IMR-90 (cell line): ENCODE results near the gene ZBTB25. TPM values are rescaled to one million over a fixed set of nuclear protein-coding genes. Genes with fewer than 3 reads are reported as not detected.

Experiments
- ATAC-seq: fragments of 200-7000 bp; cut with Tn5 transposase; 2 replicates; pipeline ENCODE4 v1.9.1; 2020; ENCODE audit warnings: low read depth, mild to moderate bottlenecking, moderate library complexity
- BruUV-seq: library from RNA; stranded (reverse); fragments of 400-500 nt; replicated peaks from 2 replicates; lab custom pipeline; 2021; lab: Mats Ljungman, UMichigan
- CTCF ChIA-PET: fragments of 300-600 bp; formaldehyde crosslinking; extraction: SDS; loops from one replicate; lab custom pipeline; 2021; ENCODE audit warnings: antibody characterized with exemption; lab: Yijun Ruan, JAX
- POLR2A ChIA-PET: fragments of 300-600 bp; sonication (Branson Sonifier 250); formaldehyde crosslinking; loops from one replicate; lab custom pipeline; 2022; ENCODE audit warnings: antibody characterized with exemption; ENCODE audit not compliant: unreplicated experiment; lab: Charles Lee
- DNase-seq: peaks from one replicate; pipeline ENCODE4 v3.0.0; 2013
- H2AFZ ChIP-seq: replicated peaks from 2 replicates; pipeline ENCODE3; 2013; ENCODE audit warnings: low read length, mild to moderate bottlenecking; ENCODE audit not compliant: poor library complexity
- H2AK5ac ChIP-seq: 2 replicates; pipeline ENCODE4 v1.6.1; 2013; ENCODE audit warnings: low read depth, low read length, inconsistent platforms
- H2AK9ac ChIP-seq: replicated peaks from 2 replicates; pipeline ENCODE3; 2013; ENCODE audit warnings: mild to moderate bottlenecking, low read depth, low read length, moderate library complexity; ENCODE audit not compliant: poor library complexity
- H2BK120ac ChIP-seq: 2 replicates; pipeline ENCODE4 v1.6.1; 2013; ENCODE audit warnings: low read depth, low read length, inconsistent platforms
- H2BK15ac ChIP-seq: 3 replicates; pipeline ENCODE4 v1.6.1; 2013; ENCODE audit warnings: low read depth, low read length, inconsistent platforms
- H2BK20ac ChIP-seq: 2 replicates; pipeline ENCODE4 v1.6.1; 2013; ENCODE audit warnings: low read depth, mild to moderate bottlenecking, inconsistent platforms, low read length, moderate library complexity
- H2BK5ac ChIP-seq: 2 replicates; pipeline ENCODE4 v1.6.1; 2013; ENCODE audit warnings: mild to moderate bottlenecking, low read depth, low read length, inconsistent platforms; ENCODE audit not compliant: poor library complexity, severe bottlenecking
- H3K14ac ChIP-seq: replicated peaks from 2 replicates; pipeline ENCODE4 v1.6.1; 2013; ENCODE audit warnings: low read depth, low read length, inconsistent platforms
- H3K18ac ChIP-seq: 2 replicates; pipeline ENCODE4 v1.6.1; 2013; ENCODE audit warnings: low read depth, low read length, control low read depth
- H3K23ac ChIP-seq: 2 replicates; pipeline ENCODE4 v1.6.1; 2013; ENCODE audit warnings: low read depth, low read length, inconsistent platforms
- H3K27ac ChIP-seq: 2 replicates; pipeline ENCODE4 v1.5.1; 2013; ENCODE audit warnings: mild to moderate bottlenecking, control low read depth, low read length; ENCODE audit not compliant: insufficient read depth
- H3K27me3 ChIP-seq: 2 replicates; pipeline ENCODE4 v1.6.1; 2013; ENCODE audit warnings: low read length; ENCODE audit not compliant: control insufficient read depth, insufficient read depth
- H3K36me3 ChIP-seq: 2 replicates; pipeline ENCODE4 v1.6.1; 2013; ENCODE audit warnings: low read length, mixed read lengths; ENCODE audit not compliant: control insufficient read depth, insufficient read depth
- H3K4ac ChIP-seq: 2 replicates; pipeline ENCODE4 v1.6.1; 2013; ENCODE audit warnings: low read depth, low read length, inconsistent platforms
- H3K4me1 ChIP-seq: 2 replicates; pipeline ENCODE4 v1.6.1; 2013; ENCODE audit warnings: low read length, mixed read lengths; ENCODE audit not compliant: control insufficient read depth, insufficient read depth
- H3K4me2 ChIP-seq: 2 replicates; pipeline ENCODE4 v1.6.1; 2013; ENCODE audit warnings: low read depth, mild to moderate bottlenecking, control low read depth, low read length, moderate library complexity
- H3K4me3 ChIP-seq: 2 replicates; pipeline ENCODE4 v1.5.1; 2013; ENCODE audit warnings: low read depth, mild to moderate bottlenecking, control low read depth, low read length, moderate library complexity; ENCODE audit not compliant: insufficient read depth
- H3K56ac ChIP-seq: 2 replicates; pipeline ENCODE4 v1.6.1; 2013; ENCODE audit warnings: low read length, inconsistent platforms; ENCODE audit not compliant: insufficient read depth; ENCODE audit errors: extremely low read depth
- H3K79me1 ChIP-seq, 2 experiments: 2 replicates each; pipeline ENCODE4 v1.6.1; 2013; ENCODE audit warnings: low read length in 2 of 2, inconsistent platforms in 1 of 2, low read depth in 1 of 2
- H3K9ac ChIP-seq: 2 replicates; pipeline ENCODE4 v1.6.1; 2013; ENCODE audit warnings: low read depth, low read length, control low read depth
- H3K9me1 ChIP-seq: 2 replicates; pipeline ENCODE4 v1.6.1; 2013; ENCODE audit warnings: low read length, inconsistent platforms; ENCODE audit not compliant: insufficient read depth
- H3K9me3 ChIP-seq: 2 replicates; pipeline ENCODE4 v1.6.1; 2013; ENCODE audit warnings: low read length; ENCODE audit not compliant: control insufficient read depth, insufficient read depth
- H4K20me1 ChIP-seq: 2 replicates; pipeline ENCODE4 v1.6.1; 2013; ENCODE audit warnings: low read length, inconsistent platforms; ENCODE audit not compliant: insufficient read depth
- H4K5ac ChIP-seq: 2 replicates; pipeline ENCODE4 v1.6.1; 2013; ENCODE audit warnings: mild to moderate bottlenecking, low read depth, low read length, control low read depth
- H4K8ac ChIP-seq, 2 experiments: 2 replicates each; pipeline ENCODE4 v1.6.1; 2013; ENCODE audit warnings: low read depth in 2 of 2, low read length in 2 of 2, control low read depth in 1 of 2, inconsistent platforms in 1 of 2
- H4K91ac ChIP-seq: 2 replicates; pipeline ENCODE4 v1.6.1; 2013; ENCODE audit warnings: low read depth, low read length, inconsistent platforms; ENCODE audit not compliant: insufficient read depth
- CEBPB ChIP-seq: IDR thresholded peaks from 2 replicates; pipeline ENCODE4 v1.6.1; 2012; ENCODE audit warnings: low read depth, low read length, improper control_type of control experiment
- CHD1 ChIP-seq: IDR thresholded peaks from 2 replicates; pipeline ENCODE4 v1.6.1; 2012; ENCODE audit warnings: low read depth, low read length, improper control_type of control experiment
- MAZ ChIP-seq: IDR thresholded peaks from 2 replicates; pipeline ENCODE4 v1.6.1; 2012; ENCODE audit warnings: low read depth, mild to moderate bottlenecking, low read length, improper control_type of control experiment, moderate library complexity, borderline replicate concordance
- RAD21 ChIP-seq: IDR thresholded peaks from 2 replicates; pipeline ENCODE4 v1.6.1; 2012; ENCODE audit warnings: low read length, improper control_type of control experiment
- RCOR1 ChIP-seq: IDR thresholded peaks from 2 replicates; pipeline ENCODE4 v1.6.1; 2012; ENCODE audit warnings: mild to moderate bottlenecking, low read length, improper control_type of control experiment; ENCODE audit not compliant: insufficient replicate concordance
- RFX5 ChIP-seq: IDR thresholded peaks from 2 replicates; pipeline ENCODE4 v1.8.0; 2012; ENCODE audit warnings: low read depth, mild to moderate bottlenecking, low read length, moderate library complexity
- WGBS, 2 experiments: methylation state at CpG; one replicate each; pipeline versions ENCODE4 v1.1.5 to v1.1.7; 2013; ENCODE audit warnings: missing lambda C conversion rate in 2 of 2; ENCODE audit not compliant: insufficient read length in 1 of 2; ENCODE audit errors: extremely low coverage in 2 of 2; 5-methylcytosine and 5-hydroxymethylcytosine counted together
- dilution Hi-C: fragments of 300-500 bp; cut with HindIII; formaldehyde crosslinking; loops from one replicate; pipeline ENCODE4 v1.14.3; 2018; ENCODE audit warnings: low sequenced_read_pairs; ENCODE audit not compliant: unreplicated experiment
- in situ Hi-C: fragments of 300-500 bp; cut with MboI; formaldehyde crosslinking; loops from 3 replicates; pipeline ENCODE4 v1.14.3; 2019; ENCODE audit warnings: low sequenced_read_pairs, inconsistent platforms, mixed read lengths
- intact Hi-C: fragments of 100-400 bp; cut with micrococcal nuclease; formaldehyde crosslinking; loops from 2 replicates; pipeline ENCODE4 v1.10.0; 2022
- polyA plus RNA-seq, 3 experiments: library from polyadenylated mRNA; depleted of rRNA; stranded (reverse); fragments of >200 nt; gene quantifications; 2 replicates each; pipeline ENCODE4 v1.2.3, GENCODE V29; 2012; ENCODE audit warnings: low replicate concordance in 1 of 3
- total RNA-seq: library from RNA; depleted of rRNA; stranded (reverse); fragments of >200 nt; gene quantifications from 2 replicates; pipeline ENCODE4 v1.2.3, GENCODE V29; 2012
- TF ChIP-seq, protein P1 (sequence below): fragments of 150-350 bp; IDR thresholded peaks from 2 replicates; pipeline ENCODE4 v1.6.1; 2017; ENCODE audit warnings: mild to moderate bottlenecking, antibody characterized with exemption, low read length, low read depth
- TF ChIP-seq, protein P2 (sequence below): fragments of 150-350 bp; IDR thresholded peaks from 2 replicates; pipeline ENCODE4 v1.6.1; 2016; ENCODE audit warnings: low read depth, mild to moderate bottlenecking, low read length, moderate library complexity, borderline replicate concordance

ZBTB25 gene
- total and polyA plus RNA-seq, 2 of the 4 experiments (the other 2 are of a cell fraction) = 4.4 to 6.6 TPM

DNA sequence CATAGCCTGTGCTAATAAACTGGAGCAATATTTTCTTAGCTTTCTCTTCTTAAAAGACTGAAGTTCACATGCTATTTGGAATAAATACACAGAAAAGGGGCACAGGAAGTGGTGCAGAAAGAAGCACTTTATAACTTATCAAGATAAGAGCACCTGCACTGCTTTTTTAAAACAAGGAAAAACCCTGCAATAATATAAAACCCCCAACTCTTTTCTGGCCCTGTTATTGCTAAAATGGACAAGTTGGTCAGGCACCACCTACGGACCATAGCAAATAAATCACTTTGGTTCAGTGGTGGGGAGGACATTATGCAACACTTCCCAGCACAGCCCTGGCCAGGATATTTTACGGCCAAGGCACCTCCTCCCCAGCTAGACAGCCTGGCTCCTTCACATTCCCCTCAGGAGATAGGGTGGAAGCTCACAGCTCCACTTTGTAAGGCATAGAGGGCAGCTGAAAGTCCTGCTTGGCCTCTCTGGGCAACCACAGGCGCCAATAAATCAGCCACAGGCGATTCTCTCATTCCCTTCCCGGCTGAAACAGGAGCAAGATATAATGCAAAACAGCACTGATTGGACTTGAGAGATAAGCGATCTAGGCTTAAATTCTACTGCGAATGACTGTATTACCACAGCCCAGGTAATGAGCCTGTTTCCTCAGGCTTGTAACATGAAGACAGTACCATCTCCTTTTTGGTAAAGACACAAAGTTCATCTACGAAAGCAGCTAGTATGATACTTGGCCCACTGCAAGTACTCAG, 2.0 kb downstream of the ZBTB25 start:
- H3K56ac ChIP-seq = no peak overlapping the region; the same call in 1 of the 2 replicates
- no peaks in the 10 kb centered on the region for H3K9me3 ChIP-seq
- H4K5ac ChIP-seq = peak overlapping the region; percentile 49; the same call in 1 of the 2 replicates
- H3K4me3 ChIP-seq = no peak overlapping the region
- H3K36me3 ChIP-seq = no peaks in the 10 kb centered on the region
- intact Hi-C loops (no loop called here), in situ Hi-C loops (no loop called here), dilution Hi-C loops (no loop called here)
- H3K27ac ChIP-seq = peak overlapping the region; percentile 46; the same call in 1 of the 2 replicates
- peak overlapping the region; percentile 65 for H3K14ac ChIP-seq
- peaks cover 18 to 49% of the 10 kb centered on the region in 2 experiments for H3K79me1 ChIP-seq
- H2AFZ ChIP-seq = peak overlapping the region; percentile 19
- no peak for TF ChIP-seq RAD21
- peak; percentile 91 for TF ChIP-seq CEBPB
- TF ChIP-seq, protein P1, sequence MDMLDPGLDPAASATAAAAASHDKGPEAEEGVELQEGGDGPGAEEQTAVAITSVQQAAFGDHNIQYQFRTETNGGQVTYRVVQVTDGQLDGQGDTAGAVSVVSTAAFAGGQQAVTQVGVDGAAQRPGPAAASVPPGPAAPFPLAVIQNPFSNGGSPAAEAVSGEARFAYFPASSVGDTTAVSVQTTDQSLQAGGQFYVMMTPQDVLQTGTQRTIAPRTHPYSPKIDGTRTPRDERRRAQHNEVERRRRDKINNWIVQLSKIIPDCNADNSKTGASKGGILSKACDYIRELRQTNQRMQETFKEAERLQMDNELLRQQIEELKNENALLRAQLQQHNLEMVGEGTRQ = no peak
- no peak for TF ChIP-seq RFX5
- TF ChIP-seq RCOR1 = no peak
- TF ChIP-seq MAZ = no peak
- TF ChIP-seq, protein P2, sequence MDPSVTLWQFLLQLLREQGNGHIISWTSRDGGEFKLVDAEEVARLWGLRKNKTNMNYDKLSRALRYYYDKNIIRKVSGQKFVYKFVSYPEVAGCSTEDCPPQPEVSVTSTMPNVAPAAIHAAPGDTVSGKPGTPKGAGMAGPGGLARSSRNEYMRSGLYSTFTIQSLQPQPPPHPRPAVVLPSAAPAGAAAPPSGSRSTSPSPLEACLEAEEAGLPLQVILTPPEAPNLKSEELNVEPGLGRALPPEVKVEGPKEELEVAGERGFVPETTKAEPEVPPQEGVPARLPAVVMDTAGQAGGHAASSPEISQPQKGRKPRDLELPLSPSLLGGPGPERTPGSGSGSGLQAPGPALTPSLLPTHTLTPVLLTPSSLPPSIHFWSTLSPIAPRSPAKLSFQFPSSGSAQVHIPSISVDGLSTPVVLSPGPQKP = no peak
- no peak for TF ChIP-seq CHD1
- peaks cover 12% of the 10 kb centered on the region for H3K4me1 ChIP-seq
- H2AK9ac ChIP-seq = no peak overlapping the region
- ChIA-PET POLR2A (no interaction called here), CTCF (interaction anchor here (0.6 to 1.6 kb wide), 2 partner anchors 9 to 19 kb away, joined by 3 to 4 read pairs; no protein-coding TSS in a partner anchor)
- peaks cover 7% of the 10 kb centered on the region; the same call in 1 of the 2 replicates for H3K9me1 ChIP-seq
- H4K8ac ChIP-seq = peak overlapping the region; percentile 10 to 96; a peak in 3 of 4 replicates
- H4K91ac ChIP-seq = 0 out of 2 replicates have a peak overlapping the region, but pooled peaks have one; percentile 39
- H2BK120ac ChIP-seq = peak overlapping the region; percentile 22
- H3K4ac ChIP-seq = peak overlapping the region; percentile 9; the same call in 1 of the 2 replicates
- H2BK15ac ChIP-seq = no peak overlapping the region
- ATAC-seq (no peak), DNase-seq (peak; percentile 38)
- 96% methylated on average over 2 of the region's 8 CpGs; no CpG with 5 or more reads in 1 of the 2 experiments for WGBS, 2 experiments
- BruUV-seq = TSS peak; percentile 16
- peak overlapping the region; percentile 86 for H3K23ac ChIP-seq
- H2BK5ac ChIP-seq = peak overlapping the region; percentile 29
- H2BK20ac ChIP-seq = peak overlapping the region; percentile 15; the same call in 1 of the 2 replicates
- peak overlapping the region; percentile 20; the same call in 1 of the 2 replicates for H2AK5ac ChIP-seq
- peak overlapping the region; percentile 7; the same call in 1 of the 2 replicates for H3K9ac ChIP-seq
- peak overlapping the region; percentile 30; the same call in 1 of the 2 replicates for H3K18ac ChIP-seq
- H4K20me1 ChIP-seq = peaks cover 13% of the 10 kb centered on the region
- H3K4me2 ChIP-seq = peak overlapping the region; percentile 93
- no peaks in the 10 kb centered on the region for H3K27me3 ChIP-seq
